Measurements from ENCODE around the gene CPNE8.

Gene CPNE8

DNA sequence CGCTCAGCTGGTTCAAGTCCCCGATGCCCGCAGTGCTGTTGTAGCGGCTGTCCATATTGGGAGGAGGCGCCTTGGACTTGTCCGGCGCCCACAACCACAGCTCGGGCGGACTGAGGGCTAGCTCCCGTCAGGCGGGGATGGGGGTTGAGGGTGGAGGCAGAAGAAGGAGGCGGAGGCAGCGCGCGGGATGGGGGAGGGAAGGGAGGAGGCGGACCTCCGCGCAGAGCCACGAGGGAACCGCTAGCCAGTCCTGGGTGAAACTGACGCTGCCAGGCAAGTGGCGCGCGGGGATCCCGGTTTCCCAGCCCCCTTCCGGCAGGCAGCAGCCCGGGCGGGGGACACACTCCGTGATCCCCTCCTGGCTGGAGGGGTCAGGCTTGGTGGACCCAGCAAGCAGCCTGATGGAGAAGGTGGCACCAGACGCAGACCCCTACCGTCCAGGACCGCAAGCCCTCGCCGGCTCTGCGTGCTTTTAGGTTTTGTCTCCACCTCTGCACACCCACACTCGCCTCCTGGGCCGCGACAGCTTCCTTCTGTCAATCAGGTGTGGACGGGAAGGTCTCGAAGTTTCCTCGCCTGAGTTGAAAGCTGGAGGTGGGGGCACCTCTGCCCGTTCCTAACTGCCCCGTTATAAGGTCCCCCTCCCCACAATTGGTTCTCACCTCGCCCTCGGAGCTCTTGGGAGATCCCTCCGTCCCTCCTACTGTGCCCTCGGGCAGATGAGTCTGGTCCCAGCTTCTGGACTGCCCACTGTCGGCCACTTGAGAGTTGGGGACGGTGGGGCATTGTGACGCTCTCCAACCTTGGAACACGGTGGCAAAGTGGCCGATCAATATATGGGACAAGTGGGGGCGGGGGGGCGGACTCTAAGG lies at the start of gene CPNE8:
CPNE8 (minus strand) TSS at position 112 of the 872 bp plus-strand sequence; CDS start at position 55, 57 bp downstream.
- peak; percentile 63 for DNase-seq

DNA sequence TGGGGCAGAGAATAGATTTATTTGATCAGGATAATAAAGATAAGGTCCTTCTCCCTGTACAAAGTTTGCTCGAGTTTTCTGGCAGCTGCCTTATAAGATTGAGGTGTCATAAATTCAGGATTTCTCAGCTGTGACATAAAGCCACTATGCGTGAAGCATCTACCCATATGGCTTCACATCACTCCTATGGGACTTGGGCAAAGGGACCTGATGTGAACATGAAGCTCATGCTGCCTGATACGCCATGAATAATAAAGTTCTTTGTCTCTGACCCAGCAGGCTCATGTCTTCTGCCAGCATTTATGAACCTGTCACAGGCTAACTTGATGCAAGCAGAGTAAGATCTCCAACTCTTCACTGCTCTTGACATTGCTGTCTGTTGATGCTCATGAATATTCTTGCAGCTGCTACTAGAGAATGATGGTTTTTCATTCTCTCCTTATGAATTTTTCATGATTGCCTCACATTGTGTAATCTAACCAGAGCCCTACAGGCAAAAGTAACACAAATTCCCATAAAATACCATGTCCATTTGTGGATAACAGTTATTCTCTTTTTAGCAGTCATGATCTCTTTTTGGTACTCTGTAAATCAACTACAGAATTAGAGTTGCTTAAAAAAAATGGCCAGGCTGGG lies 49.0 kb upstream of the CPNE8 start:
- DNase-seq = no peak

DNA sequence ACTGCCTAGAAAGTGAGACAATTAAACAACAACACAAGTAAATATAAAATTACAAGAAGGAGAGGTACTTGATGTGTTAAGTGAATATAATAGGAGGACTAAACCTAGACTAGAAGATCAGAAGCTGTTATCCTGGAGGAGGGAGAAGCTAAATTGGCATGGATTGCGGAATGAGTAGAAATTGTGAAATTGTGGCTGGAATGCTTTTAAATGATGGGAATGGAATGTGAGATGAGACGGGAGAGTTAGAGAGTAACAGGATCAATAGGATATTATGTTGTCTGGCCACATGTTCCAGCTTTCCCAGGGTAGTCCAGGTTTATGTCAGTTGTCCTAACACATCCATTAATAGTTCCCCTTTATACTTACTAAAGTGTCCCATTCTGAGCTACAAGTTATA lies 44.0 kb upstream of the CPNE8 start:
- no peak for DNase-seq

DNA sequence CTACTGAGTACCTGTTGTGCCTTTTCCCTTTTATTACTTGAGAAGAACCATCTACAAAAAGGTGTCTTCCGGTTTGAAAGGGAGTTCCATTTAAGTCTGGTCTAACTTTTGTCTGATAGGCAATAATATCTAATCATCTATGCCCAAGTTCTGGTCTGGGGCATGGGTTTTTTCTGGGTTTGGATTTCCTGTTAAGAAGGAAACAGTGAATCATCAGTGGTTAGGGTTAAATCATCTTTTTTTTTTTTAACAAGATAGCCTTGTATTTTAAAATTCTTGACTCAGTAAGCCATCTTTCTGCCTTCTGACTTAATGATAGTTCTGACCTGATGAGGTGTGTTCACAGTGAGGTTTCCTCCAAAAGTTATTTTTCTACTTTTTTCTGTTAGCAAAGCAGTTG lies 29.3 kb upstream of the CPNE8 start:
- no peak for DNase-seq

- DNase-seq = no peak
These were observed 28.7 kb upstream of the CPNE8 start for GRCh38 chr12:38934078-38934584.

DNA sequence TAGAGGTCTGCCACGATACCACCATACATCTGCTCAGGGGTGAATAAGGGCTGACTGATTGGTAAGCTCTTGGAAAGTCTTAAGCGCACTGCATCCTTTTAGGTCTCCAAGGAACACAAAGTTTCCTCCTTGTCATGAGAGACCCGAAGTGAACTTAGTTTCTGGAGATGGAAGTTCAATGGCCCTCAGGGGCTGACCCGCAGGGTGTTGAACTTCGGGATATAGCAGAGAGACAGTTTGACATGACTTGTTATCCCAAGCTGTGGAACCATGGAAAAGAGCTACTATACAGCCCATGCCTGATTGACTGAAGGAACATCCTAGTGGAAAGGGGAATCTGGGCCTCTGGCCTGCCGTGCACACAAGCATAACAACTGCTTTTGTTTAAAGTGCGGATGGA lies 26.9 kb upstream of the CPNE8 start:
- DNase-seq = no peak

DNA sequence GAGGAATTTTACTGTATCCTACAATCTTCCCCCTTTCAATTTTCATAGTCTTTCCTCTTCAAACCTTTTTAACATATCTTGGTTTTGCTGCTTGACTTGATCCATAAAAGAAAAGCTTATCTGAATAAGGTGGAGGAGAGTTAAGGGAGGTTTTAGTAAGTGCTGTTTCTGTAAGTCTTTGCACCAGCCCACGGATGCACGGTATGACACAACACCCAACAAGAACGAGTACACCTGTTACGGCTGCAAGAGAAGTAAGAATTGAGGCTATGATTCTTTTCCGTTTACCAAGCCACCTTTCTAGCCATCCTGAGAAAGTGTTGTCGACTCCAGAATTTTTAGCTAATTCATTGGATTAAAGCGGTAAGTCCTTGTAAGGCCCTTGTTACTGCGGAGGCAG lies 26.1 kb upstream of the CPNE8 start:
- DNase-seq = no peak

- DNase-seq = no peak
These were observed 25.6 kb upstream of the CPNE8 start for GRCh38 chr12:38930990-38931389.

- DNase-seq = no peak
These were observed 21.1 kb upstream of the CPNE8 start for GRCh38 chr12:38926501-38926900.

- peak; percentile 37 for DNase-seq
These were observed 15.8 kb upstream of the CPNE8 start for GRCh38 chr12:38921025-38921677.

DNA sequence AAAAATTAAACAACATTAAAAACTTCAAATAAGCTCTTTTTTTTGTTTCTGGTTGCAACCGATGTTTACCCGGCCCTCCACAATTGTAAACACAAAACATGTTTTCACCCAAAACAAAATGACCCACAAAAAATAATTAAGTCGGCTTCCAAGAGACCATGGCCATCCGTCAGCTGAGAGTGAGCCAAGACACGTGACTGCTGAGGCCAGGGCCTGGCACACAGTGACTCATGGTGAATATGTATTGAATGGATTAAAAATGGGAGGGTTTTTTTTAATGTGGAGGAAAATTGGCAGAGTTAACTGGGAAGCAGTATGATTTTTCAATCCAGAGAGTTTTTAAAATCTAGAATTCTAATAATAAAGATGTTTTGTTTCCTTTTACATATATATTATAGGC lies 13.8 kb upstream of the CPNE8 start:
- no peak for DNase-seq

GRCh38 chr12:38915429-38916182 lies 10.2 kb upstream of the CPNE8 start:
- peak; percentile 7 for DNase-seq

DNA sequence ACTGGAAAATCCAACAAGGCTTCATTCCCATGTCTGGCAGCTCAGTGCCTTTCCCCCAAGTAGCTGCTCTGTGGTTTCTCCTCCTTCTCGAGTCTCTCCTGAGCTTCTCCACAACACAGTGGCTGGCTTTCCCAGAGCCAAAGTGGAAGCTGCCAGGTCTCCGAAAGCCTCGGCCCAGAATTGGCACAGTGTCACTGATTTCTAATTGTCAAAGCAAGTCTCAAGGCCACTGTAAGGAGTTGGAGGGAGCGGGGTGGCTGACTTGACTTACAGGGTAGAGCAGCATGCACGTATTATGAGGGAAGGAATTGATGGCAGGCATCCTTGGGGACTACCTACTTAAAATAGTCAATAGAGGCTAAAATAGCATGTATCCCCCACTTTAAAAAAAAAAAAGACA lies 6.7 kb upstream of the CPNE8 start:
- no peak for DNase-seq

GRCh38 chr12:38911611-38912010 lies 6.2 kb upstream of the CPNE8 start:
- no peak for DNase-seq

GRCh38 chr12:38907201-38907923 lies 2.0 kb upstream of the CPNE8 start:
- no peak for DNase-seq

- peak; percentile 65 for DNase-seq
These were observed 1.2 kb upstream of the CPNE8 start for GRCh38 chr12:38906482-38907200.

DNA sequence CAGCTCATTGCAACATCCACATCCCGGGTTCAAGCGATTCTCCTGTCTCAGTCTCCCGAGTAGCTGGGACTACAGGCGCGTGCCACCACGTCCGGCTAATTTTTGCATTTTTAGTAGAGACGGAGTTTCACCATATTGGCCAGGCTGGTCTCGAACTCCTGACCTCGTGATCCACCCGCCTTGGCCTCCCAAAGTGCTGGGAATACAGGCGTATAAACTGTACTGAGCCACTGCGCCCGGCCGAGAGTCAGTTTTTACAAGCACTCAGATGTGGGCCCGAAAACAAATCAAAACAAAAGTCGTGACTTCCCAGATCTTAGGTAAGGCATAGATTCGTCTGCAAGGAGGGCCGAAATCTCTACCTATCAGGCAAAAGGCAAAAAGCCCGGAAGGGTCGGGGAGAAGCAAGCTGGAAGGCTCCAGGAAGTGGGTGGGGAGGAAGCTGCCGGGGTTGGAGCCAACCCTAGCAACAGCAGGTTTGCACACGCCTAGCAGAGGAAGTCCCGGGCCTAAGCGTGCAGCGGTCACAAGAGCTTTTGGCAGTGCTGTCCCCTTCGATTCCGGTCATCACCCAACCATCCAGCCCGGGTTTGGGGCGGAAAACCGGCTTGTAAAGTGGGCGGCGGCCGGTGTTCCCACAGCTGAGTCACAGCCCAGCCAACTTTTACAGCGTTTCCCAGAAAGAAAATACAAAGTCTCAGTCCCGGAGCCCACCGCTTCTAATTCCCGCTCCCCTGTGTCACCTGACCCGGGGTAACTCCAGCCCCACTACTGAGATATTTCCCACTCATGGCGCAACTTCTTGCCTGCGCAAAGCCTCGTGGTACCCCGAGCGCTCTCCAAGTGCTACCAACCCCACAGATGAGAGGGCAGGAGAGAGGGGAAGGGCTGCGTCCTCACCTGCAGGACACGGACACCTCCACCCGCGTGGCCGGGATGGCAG lies 583 bp downstream of the CPNE8 start:
- DNase-seq = peak; percentile 91

GRCh38 chr12:38903596-38903995 lies 1.8 kb downstream of the CPNE8 start:
- peak; percentile 28 for DNase-seq

GRCh38 chr12:38898001-38898684 lies 7.2 kb downstream of the CPNE8 start:
- DNase-seq = no peak

DNA sequence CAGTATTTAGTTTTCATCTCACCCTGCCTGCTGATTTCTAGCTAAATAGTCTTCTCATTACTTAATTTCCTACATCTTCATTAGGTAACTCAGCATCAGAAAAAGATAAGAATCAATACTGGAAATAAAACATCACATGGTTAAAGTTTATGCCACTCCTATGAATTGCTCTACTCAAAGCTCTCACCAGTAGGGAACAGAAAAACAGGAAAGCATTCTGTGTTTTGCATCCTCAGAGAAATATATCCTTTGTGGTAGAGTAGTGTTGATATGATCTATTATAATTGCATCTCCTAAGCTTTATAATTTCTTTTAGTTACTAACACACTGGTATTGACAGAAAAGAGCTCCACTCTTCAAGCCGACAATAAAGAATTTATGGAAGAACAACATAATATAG lies 9.9 kb downstream of the CPNE8 start:
- DNase-seq = no peak
